BJ (cell line): ENCODE measurements around the gene UNC79. TPM values are rescaled to one million over a fixed set of nuclear protein-coding genes. Genes with fewer than 3 reads are reported as not detected.

Experiments
- CTCF ChIA-PET: fragments of 350-600 bp; formaldehyde crosslinking; extraction: SDS; loops from one replicate; lab custom pipeline; 2021; ENCODE audit warnings: antibody characterized with exemption, inconsistent platforms; lab: Yijun Ruan, JAX
- POLR2A ChIA-PET: fragments of 300-600 bp; sonication (Branson Sonifier 250); formaldehyde crosslinking; extraction: SDS; loops from one replicate; lab custom pipeline; 2021; ENCODE audit warnings: antibody characterized with exemption; lab: Charles Lee
- DNase-seq: peaks from one replicate; pipeline ENCODE4 v3.0.0-alpha.2; 2011; ENCODE audit warnings: low read depth
- H3K27me3 ChIP-seq: 2 replicates; pipeline ENCODE4 v1.6.0; 2011; ENCODE audit warnings: low read length; ENCODE audit not compliant: control insufficient read depth, insufficient read depth
- H3K36me3 ChIP-seq: 2 replicates; pipeline ENCODE4 v1.5.1; 2011; ENCODE audit warnings: low read length; ENCODE audit not compliant: control insufficient read depth, insufficient read depth
- H3K4me3 ChIP-seq: 2 replicates; pipeline ENCODE4 v1.5.1; 2011; ENCODE audit warnings: low read depth, mild to moderate bottlenecking, control low read depth, low read length
- CTCF ChIP-seq: IDR thresholded peaks from 2 replicates; pipeline ENCODE4 v1.5.1; 2011; ENCODE audit warnings: low read depth, mild to moderate bottlenecking, control low read depth, inconsistent platforms, low read length, moderate library complexity; ENCODE audit not compliant: insufficient read depth
- polyA plus RNA-seq: library from polyadenylated mRNA; depleted of rRNA; stranded (reverse); fragments of >200 nt; gene quantifications from 2 replicates; pipeline ENCODE4 v1.2.3, GENCODE V29; 2011

The UNC79 gene
- polyA plus RNA-seq, 1 experiment = 0.04 TPM

GRCh38 chr14:93731753-93732152 lies 301.0 kb downstream of the UNC79 start:
- POLR2A ChIA-PET = no interaction called here
- no peak for TF ChIP-seq CTCF
- no peak for DNase-seq
- no peaks in the 10 kb centered on the region for H3K27me3 ChIP-seq
- no peaks in the 10 kb centered on the region for H3K36me3 ChIP-seq
- CTCF ChIA-PET = no interaction called here
- no peak overlapping the region for H3K4me3 ChIP-seq

- no peak for TF ChIP-seq CTCF
- ChIA-PET CTCF (no interaction called here), POLR2A (no interaction called here)
- Histone ChIP-seq H3K36me3 (no peaks in the 10 kb centered on the region), H3K4me3 (no peak overlapping the region), H3K27me3 (no peaks in the 10 kb centered on the region)
- DNase-seq = no peak
Observed at GRCh38 chr14:93732524-93732923, 301.8 kb downstream of the UNC79 start.

- ChIA-PET CTCF (no interaction called here), POLR2A (no interaction called here)
- no peak for DNase-seq
- Histone ChIP-seq H3K4me3 (no peak overlapping the region), H3K36me3 (no peaks in the 10 kb centered on the region), H3K27me3 (no peaks in the 10 kb centered on the region)
- no peak for TF ChIP-seq CTCF
Observed at GRCh38 chr14:93733231-93733630, 302.5 kb downstream of the UNC79 start.

GRCh38 chr14:93733631-93734030 lies 302.9 kb downstream of the UNC79 start:
- Histone ChIP-seq H3K36me3 (no peaks in the 10 kb centered on the region), H3K4me3 (no peak overlapping the region), H3K27me3 (no peaks in the 10 kb centered on the region)
- POLR2A ChIA-PET = no interaction called here
- TF ChIP-seq CTCF = no peak
- CTCF ChIA-PET = no interaction called here
- DNase-seq = no peak

GRCh38 chr14:93734086-93734822 lies 303.5 kb downstream of the UNC79 start:
- TF ChIP-seq CTCF = no peak
- CTCF ChIA-PET = no interaction called here
- no peak for DNase-seq
- Histone ChIP-seq H3K4me3 (no peak overlapping the region), H3K36me3 (no peaks in the 10 kb centered on the region), H3K27me3 (no peaks in the 10 kb centered on the region)
- POLR2A ChIA-PET = no interaction called here
